ES-I3 (cell line): ENCODE data around the gene BBX.

ENCODE experiments used
- H3K36me3 ChIP-seq: 2 replicates; pipeline ENCODE4 v1.6.1; 2013; ENCODE audit warnings: mild to moderate bottlenecking, low read length, control low read depth, moderate library complexity; ENCODE audit not compliant: insufficient read depth
- H3K4me1 ChIP-seq: 2 replicates; pipeline ENCODE4 v1.6.1; 2013; ENCODE audit warnings: mild to moderate bottlenecking, control low read depth, low read length; ENCODE audit not compliant: insufficient read depth
- H3K9ac ChIP-seq: 2 replicates; pipeline ENCODE4 v1.6.1; 2013; ENCODE audit warnings: low read depth, mild to moderate bottlenecking, low read length, moderate library complexity
- H3K9me3 ChIP-seq: 2 replicates; pipeline ENCODE4 v1.6.1; 2013; ENCODE audit warnings: mild to moderate bottlenecking, low read length, moderate library complexity; ENCODE audit not compliant: control insufficient read depth, insufficient read depth

Gene BBX

GRCh38 chr3:107633327-107634098 is 110.8 kb downstream of the BBX start:
- Histone ChIP-seq H3K9ac (no peak overlapping the region), H3K36me3 (no peaks in the 10 kb centered on the region), H3K9me3 (no peaks in the 10 kb centered on the region), H3K4me1 (peaks cover 8% of the 10 kb centered on the region; the same call in 1 of the 2 replicates)

GRCh38 chr3:107634099-107634489 is 111.3 kb downstream of the BBX start:
- H3K9me3 ChIP-seq = no peaks in the 10 kb centered on the region
- no peaks in the 10 kb centered on the region for H3K36me3 ChIP-seq

GRCh38 chr3:107637416-107638183 is 114.8 kb downstream of the BBX start:
- H3K36me3 ChIP-seq = no peaks in the 10 kb centered on the region
- peaks cover 4% of the 10 kb centered on the region; the same call in 1 of the 2 replicates for H3K4me1 ChIP-seq
- H3K9me3 ChIP-seq = no peaks in the 10 kb centered on the region
- no peak overlapping the region for H3K9ac ChIP-seq

More at GRCh38 chr3:107634099-107634489, 111.3 kb downstream of the BBX start:
- Histone ChIP-seq H3K9ac (no peak overlapping the region), H3K4me1 (peaks cover 8% of the 10 kb centered on the region; the same call in 1 of the 2 replicates)

- no peaks in the 10 kb centered on the region for H3K36me3 ChIP-seq
- H3K9me3 ChIP-seq = no peaks in the 10 kb centered on the region
- peaks cover 17% of the 10 kb centered on the region for H3K4me1 ChIP-seq
- no peak overlapping the region for H3K9ac ChIP-seq
Observed at GRCh38 chr3:107641572-107642307, 119.0 kb downstream of the BBX start.

- H3K4me1 ChIP-seq = peaks cover 17% of the 10 kb centered on the region
- no peaks in the 10 kb centered on the region for H3K9me3 ChIP-seq
- no peak overlapping the region for H3K9ac ChIP-seq
- no peaks in the 10 kb centered on the region; the same call in 1 of the 2 replicates for H3K36me3 ChIP-seq
Observed at GRCh38 chr3:107643038-107643883, 120.5 kb downstream of the BBX start.

GRCh38 chr3:107644631-107645030 is 121.9 kb downstream of the BBX start:
- Histone ChIP-seq H3K9me3 (no peaks in the 10 kb centered on the region), H3K4me1 (peaks cover 17% of the 10 kb centered on the region), H3K36me3 (no peaks in the 10 kb centered on the region; the same call in 1 of the 2 replicates), H3K9ac (no peak overlapping the region)

GRCh38 chr3:107650788-107651187 is 128.0 kb downstream of the BBX start:
- H3K9me3 ChIP-seq = no peaks in the 10 kb centered on the region; the same call in 1 of the 2 replicates
- H3K9ac ChIP-seq = no peak overlapping the region
- H3K36me3 ChIP-seq = no peaks in the 10 kb centered on the region; the same call in 1 of the 2 replicates

GRCh38 chr3:107651782-107652181 is 129.0 kb downstream of the BBX start:
- no peak overlapping the region for H3K9ac ChIP-seq
- no peaks in the 10 kb centered on the region; the same call in 1 of the 2 replicates for H3K36me3 ChIP-seq
- no peaks in the 10 kb centered on the region; the same call in 1 of the 2 replicates for H3K9me3 ChIP-seq
- no peaks in the 10 kb centered on the region for H3K4me1 ChIP-seq

More at GRCh38 chr3:107650788-107651187, 128.0 kb downstream of the BBX start:
- H3K4me1 ChIP-seq = no peaks in the 10 kb centered on the region

- Histone ChIP-seq H3K9ac (no peak overlapping the region), H3K9me3 (no peaks in the 10 kb centered on the region; the same call in 1 of the 2 replicates), H3K4me1 (no peaks in the 10 kb centered on the region), H3K36me3 (no peaks in the 10 kb centered on the region)
Observed at GRCh38 chr3:107654218-107654617, 131.5 kb downstream of the BBX start.

- H3K36me3 ChIP-seq = no peaks in the 10 kb centered on the region
- no peak overlapping the region for H3K9ac ChIP-seq
- no peaks in the 10 kb centered on the region for H3K9me3 ChIP-seq
- H3K4me1 ChIP-seq = peaks cover 11% of the 10 kb centered on the region
Observed at GRCh38 chr3:107657971-107658370, 135.2 kb downstream of the BBX start.

GRCh38 chr3:107660306-107660976 is 137.7 kb downstream of the BBX start:
- Histone ChIP-seq H3K9me3 (no peaks in the 10 kb centered on the region), H3K9ac (no peak overlapping the region), H3K36me3 (no peaks in the 10 kb centered on the region), H3K4me1 (peaks cover 24% of the 10 kb centered on the region)

GRCh38 chr3:107661447-107662123 is 138.8 kb downstream of the BBX start:
- Histone ChIP-seq H3K9ac (no peak overlapping the region), H3K36me3 (no peaks in the 10 kb centered on the region), H3K4me1 (peaks cover 29% of the 10 kb centered on the region), H3K9me3 (no peaks in the 10 kb centered on the region)

GRCh38 chr3:107662124-107662507 is 139.4 kb downstream of the BBX start:
- Histone ChIP-seq H3K9me3 (no peaks in the 10 kb centered on the region), H3K9ac (no peak overlapping the region), H3K36me3 (no peaks in the 10 kb centered on the region), H3K4me1 (peaks cover 29% of the 10 kb centered on the region)
